HG02763 (cell line): ENCODE data around the gene CASP7.
A peak's percentile ranks its signal among the peaks of the same experiment; 100 is the strongest.

Experiments
- ATAC-seq: cut with Tn5 transposase; IDR thresholded peaks from one replicate; pipeline ENCODE4 v1.9.1; 2021; ENCODE audit warnings: mild to moderate bottlenecking, moderate library complexity; ENCODE audit not compliant: unreplicated experiment

The CASP7 gene

GRCh38 chr10:113711142-113711541, 31.4 kb downstream of the CASP7 start:
- ATAC-seq = no peak

- ATAC-seq = no peak
Observed at GRCh38 chr10:113712024-113712423, 32.3 kb downstream of the CASP7 start.

- no peak for ATAC-seq
Observed at GRCh38 chr10:113712755-113713639, 33.3 kb downstream of the CASP7 start.

- ATAC-seq = no peak
Observed at GRCh38 chr10:113713640-113713982, 33.9 kb downstream of the CASP7 start.

DNA sequence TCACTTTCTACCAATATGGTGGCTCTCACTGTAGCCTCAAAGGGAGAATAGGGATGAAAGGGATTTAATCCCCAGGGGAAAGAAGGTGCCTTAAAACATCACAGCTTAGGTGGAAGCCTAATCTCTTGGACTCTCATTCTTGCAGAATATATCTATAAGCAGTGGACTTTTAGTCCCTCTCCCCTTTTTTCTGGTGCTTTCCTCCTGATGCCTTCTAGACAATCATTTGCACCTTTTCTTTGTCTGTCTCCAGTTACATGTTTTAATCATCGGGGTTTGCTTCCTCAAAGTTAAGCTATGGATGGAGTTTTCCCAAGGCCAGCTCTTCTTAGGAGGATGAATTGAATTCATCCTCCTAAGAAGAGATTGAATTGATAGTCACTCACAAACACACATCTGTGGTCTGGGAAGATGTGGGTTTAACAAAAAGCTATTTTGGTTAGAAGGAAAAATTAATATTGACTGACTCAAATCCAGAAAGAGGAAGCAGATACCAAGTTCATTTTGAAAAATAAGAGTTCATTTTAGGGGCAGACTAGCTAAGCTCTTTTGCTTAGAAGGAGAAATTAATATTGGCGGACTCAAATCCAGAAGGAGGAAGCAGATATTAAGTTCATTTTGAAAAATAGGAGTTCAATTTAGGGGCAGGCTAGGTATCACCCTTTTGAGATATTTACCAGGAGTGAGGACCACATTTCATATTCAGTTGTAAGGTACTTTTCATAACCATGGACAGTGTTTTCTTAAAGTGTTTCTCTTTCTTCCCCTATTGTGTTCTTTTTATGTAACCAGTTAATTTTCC, 36.6 kb downstream of the CASP7 start:
- no peak for ATAC-seq

DNA sequence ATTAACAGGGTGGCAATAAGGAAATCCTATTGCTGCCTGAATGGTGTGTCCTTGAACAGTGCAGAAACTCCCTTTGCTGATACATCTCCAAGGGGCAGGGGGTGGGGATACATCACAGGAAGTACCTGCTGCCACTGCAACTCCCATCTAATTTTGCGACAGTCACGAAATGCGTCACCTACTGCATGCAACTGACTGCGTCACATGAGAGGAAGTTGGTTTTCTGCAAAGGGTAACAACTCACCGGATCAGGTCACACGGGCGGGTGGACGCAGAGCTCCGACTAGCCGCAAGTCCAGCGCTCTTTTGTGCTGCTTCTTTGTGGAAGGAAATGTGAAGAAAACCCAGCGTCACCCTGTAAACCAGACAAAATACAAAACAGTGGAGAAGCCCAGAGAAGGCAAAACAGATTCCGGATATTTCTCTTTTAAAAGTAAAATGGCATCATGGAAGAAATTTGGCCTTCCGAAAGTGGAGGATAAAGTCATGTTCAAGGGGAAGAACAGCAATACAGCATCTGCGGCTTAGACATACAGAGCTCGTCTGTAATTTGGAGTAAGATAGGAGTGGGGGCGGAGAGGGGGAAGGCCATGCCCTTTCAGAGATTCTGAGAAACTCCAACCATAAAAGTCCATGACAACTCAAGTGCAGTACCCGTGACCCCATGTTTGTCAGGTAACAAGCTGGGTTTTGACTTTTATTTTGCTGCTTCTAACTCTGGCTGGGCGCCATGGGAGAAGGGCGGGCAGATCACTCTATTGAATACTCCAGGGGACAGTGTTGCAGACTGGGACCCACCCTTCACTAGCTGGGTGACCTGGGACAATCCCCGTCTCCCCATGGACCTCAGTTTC, 39.5 kb downstream of the CASP7 start:
- ATAC-seq = no peak

- no peak for ATAC-seq
Observed at GRCh38 chr10:113720386-113720785, 40.7 kb downstream of the CASP7 start.

DNA sequence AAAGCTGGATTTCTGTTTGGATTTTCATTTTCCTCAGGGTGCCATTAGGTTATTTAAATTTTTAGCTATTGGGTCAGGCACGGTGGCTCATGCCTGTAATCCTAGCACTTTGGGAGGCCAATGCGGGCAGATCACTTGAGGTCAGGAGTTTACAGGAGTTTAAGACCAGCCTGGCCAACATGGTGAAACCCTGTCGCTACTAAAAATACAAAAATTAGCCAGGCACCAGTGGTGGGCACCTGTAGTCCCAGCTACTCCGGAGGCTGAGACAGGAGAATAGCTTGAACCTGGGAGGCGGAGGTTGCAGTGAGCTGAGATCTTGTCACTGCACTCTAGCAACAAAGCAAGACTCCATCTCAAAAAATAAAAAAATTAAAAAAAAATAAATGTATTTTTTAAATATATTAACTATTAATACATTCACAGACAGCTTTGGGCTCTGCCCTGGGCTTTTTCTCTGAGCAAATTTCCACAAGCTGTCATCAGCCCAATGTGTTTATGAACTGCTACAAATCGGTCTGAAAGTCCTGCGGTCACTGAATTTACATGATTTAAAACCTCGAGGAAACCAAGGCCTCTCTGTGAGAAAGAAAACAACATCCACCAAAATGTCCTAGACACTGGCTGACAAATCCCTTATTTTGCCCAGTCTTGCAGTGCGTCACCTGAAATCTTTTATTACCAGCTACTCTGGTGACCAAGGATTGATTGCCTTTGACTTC, 52.6 kb downstream of the CASP7 start:
- ATAC-seq = no peak

GRCh38 chr10:113732966-113733365, 53.3 kb downstream of the CASP7 start:
- ATAC-seq = no peak

DNA sequence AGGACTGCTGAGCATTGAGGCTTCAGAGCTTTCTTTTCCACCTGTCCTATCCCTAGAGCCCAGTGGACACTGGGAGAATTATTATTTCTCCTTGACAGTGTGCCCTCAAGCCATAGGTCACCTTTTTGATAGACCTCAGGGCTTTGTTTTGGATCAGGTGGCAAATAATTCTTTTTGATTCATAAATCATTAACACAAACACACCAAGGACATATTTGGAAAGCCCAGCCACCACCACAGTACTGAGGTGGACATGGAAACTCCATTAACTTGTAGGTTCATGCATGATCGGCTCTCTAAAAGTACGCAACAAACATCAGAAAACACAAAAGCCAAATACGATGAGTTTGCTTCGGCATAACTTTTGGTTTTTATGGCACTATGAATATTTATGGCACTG, 53.9 kb downstream of the CASP7 start:
- no peak for ATAC-seq

- ATAC-seq = peak; percentile 74
Observed at GRCh38 chr10:113735913-113736312, 56.2 kb downstream of the CASP7 start.

- ATAC-seq = no peak
Observed at GRCh38 chr10:113736576-113736975, 56.9 kb downstream of the CASP7 start.

DNA sequence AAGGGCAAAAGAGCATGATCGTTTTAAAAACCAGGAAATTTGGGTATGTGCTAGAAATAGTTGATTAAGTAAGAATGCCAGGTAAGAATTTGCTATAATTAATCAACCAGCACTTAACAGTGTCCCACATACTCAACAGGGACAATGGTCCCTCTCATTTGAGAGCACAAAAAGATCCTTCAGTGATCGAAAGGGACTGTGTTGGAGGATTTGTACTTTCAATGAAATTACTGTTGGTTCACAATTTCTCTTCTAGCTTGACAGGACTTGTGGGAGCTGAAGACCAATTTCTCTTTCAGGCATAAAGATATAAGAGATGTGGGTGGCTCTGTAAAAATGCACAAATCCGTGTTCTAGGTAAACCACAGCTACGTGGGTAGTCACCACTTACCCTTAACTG, 59.3 kb downstream of the CASP7 start:
- ATAC-seq = no peak

DNA sequence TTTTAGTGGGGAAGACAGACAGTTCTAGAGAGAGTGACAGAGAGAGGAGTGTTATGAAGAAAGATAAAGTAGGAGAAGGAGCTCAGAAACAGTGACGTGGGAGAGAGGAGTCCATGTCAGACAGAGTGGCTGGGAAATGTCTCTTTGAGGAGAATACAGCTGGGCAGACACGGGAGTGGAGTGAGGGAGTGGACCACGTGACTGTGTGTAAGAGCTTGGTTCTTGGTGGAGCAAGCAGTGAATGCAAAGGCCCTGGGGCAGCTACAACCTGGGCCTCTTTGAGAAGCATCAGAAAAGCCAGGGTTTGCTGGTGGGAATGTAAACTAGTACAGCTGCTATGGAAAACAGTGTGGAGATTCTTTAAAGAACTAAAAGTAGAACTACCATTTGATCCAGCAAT, 59.9 kb downstream of the CASP7 start:
- no peak for ATAC-seq

- ATAC-seq = no peak
Observed at GRCh38 chr10:113740850-113741249, 61.1 kb downstream of the CASP7 start.

- no peak for ATAC-seq
Observed at GRCh38 chr10:113742466-113742865, 62.8 kb downstream of the CASP7 start.

DNA sequence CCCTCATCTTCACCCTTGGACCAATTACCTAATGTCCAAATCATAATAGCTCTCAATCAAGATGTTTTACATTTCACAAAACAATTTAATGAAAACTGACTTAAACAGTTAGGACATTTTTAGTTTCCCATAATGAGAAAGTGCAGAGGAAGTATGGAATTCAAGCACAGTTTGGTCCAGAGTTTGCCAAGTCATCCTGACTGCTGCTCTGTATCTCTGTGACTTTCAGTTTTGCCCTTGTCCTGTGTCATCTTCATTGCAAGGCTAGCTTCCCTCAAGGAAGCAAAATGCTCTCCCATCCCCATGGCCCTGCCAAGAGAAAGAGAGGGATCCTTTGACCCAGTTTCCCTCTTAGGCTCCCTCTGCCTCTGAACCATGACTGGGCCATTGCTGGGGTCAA, 63.9 kb downstream of the CASP7 start:
- ATAC-seq = no peak

- ATAC-seq = no peak
Observed at GRCh38 chr10:113745374-113745773, 65.7 kb downstream of the CASP7 start.

DNA sequence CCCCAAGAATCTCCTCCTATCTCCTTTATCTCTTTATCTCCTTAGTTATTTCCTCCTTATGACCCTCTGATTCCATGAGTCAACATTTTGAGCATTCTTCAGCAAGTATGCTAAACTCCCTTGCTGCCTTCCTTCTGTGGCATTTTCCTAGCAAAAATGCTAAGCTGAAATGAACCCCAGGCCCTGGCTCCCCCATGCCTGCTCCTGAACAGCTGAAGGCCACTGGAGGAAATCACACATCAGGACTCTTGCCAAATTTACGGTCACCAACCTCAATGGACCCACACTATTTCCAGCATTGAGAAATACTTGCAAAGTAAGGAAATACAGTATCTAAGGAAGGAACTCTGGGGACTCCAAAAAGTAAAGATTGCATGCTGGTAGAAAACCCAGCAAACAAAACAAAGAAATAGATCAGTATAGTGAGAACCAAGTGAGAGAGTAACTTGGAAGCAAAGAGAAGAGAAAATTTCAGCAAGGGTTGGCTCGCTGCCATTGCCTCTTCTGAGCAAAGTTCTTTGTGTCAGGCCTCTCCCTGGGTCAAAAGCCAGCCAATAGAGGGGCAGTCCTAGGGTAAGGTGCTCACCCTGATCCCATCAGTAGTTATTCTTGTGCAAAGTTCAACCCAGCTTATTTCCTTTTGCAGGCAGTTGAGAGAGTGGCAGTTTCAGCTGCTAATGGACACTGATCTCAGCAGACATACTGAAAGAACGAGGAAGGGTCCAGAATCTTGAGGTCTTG, 66.7 kb downstream of the CASP7 start:
- no peak for ATAC-seq

DNA sequence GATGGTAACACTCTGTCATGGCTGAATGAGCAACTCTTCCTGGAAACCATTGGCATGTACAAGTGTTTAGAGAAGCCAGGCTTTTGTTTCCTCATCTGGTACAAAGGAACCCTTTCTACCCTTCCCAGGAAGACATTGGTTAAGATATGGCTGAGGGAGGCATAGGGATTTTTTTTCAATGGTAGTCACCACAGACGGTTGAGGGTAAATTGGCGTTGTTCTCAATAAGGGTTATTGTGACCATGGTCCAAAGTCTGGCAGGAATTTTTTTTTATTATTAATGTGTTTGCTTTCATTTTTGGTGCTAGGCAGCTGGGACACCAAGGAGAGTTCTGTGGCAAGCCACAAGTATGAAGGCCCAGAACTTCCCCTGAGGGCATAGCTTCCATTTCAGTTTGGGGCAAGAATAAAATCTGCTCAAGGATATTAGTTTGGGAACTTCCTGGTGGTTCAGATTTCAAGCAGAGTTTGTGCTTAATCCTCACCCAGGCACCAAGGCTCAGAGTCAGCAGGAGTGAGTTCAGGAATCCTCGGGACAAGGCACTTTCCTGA, 71.5 kb downstream of the CASP7 start, which contains the start of gene PLEKHS1:
Gene PLEKHS1, plus strand, starts transcription at position 502 of the 552 bp plus-strand sequence. CDS start 3,596 bp downstream, outside the sequence.
- ATAC-seq = no peak
